HepG2 (cell line): ENCODE measurements around the gene SIRT7. TPM values are rescaled to one million over a fixed set of nuclear protein-coding genes. Genes with fewer than 3 reads are reported as not detected.
A peak's percentile ranks its signal among the peaks of the same experiment; 100 is the strongest.

Experiments
- ARHGAP35 ChIP-seq: sonication (generic); formaldehyde crosslinking; IDR thresholded peaks from 2 replicates; pipeline ENCODE4 v1.9.0; 2022; ENCODE audit warnings: mild to moderate bottlenecking, inconsistent platforms, moderate library complexity, missing genetic modification reagents, borderline replicate concordance
- FOSL2 ChIP-seq: sonication (generic); formaldehyde crosslinking; IDR thresholded peaks from 2 replicates; pipeline ENCODE4 v1.4.0; 2020; ENCODE audit warnings: missing genetic modification reagents
- JUND ChIP-seq: sonication (generic); formaldehyde crosslinking; IDR thresholded peaks from 2 replicates; pipeline ENCODE4 v1.8.0; 2022; ENCODE audit warnings: mild to moderate bottlenecking, missing genetic modification reagents
- MAFK ChIP-seq, 2 experiments: IDR thresholded peaks in 1 of 2; conservative IDR thresholded peaks in 1 of 2; 2 replicates each; pipeline ENCODE4 v1.6.1; 2011; ENCODE audit warnings: improper control_type of control experiment in 2 of 2, low read length in 2 of 2
- RBM22 ChIP-seq: fragments of 200-400 bp; formaldehyde crosslinking; optimal IDR thresholded peaks from 2 replicates; pipeline ENCODE3; 2017; ENCODE audit warnings: mild to moderate bottlenecking, low read length, moderate library complexity
- RCOR2 ChIP-seq: IDR thresholded peaks from 2 replicates; pipeline ENCODE4 v1.6.1; 2016; ENCODE audit warnings: missing biosample characterization, missing genetic modification reagents
- SNAI1 ChIP-seq: sonication (generic); formaldehyde crosslinking; IDR thresholded peaks from 2 replicates; pipeline ENCODE4 v1.5.0; 2020; ENCODE audit warnings: mild to moderate bottlenecking, missing genetic modification reagents, borderline replicate concordance
- SRF ChIP-seq: IDR thresholded peaks from 2 replicates; pipeline ENCODE4 v1.6.1; 2011; ENCODE audit warnings: mild to moderate bottlenecking, low read depth, low read length, moderate library complexity
- TBX2 ChIP-seq: sonication (generic); formaldehyde crosslinking; IDR thresholded peaks from 2 replicates; pipeline ENCODE4 v1.5.0; 2020; ENCODE audit warnings: missing genetic modification reagents, mild to moderate bottlenecking, borderline replicate concordance
- ZNF230 ChIP-seq: sonication (generic); formaldehyde crosslinking; IDR thresholded peaks from 2 replicates; pipeline ENCODE4 v1.4.0; 2020; ENCODE audit warnings: mild to moderate bottlenecking, missing genetic modification reagents
- ZNF326 ChIP-seq: sonication (generic); formaldehyde crosslinking; IDR thresholded peaks from 2 replicates; pipeline ENCODE4 v1.4.0; 2020; ENCODE audit warnings: missing genetic modification reagents, borderline replicate concordance
- ZNF333 ChIP-seq: sonication (generic); formaldehyde crosslinking; IDR thresholded peaks from 2 replicates; pipeline ENCODE4 v1.4.0; 2020; ENCODE audit warnings: mild to moderate bottlenecking, missing genetic modification reagents, borderline replicate concordance
- ZNF432 ChIP-seq: sonication (generic); formaldehyde crosslinking; IDR thresholded peaks from 2 replicates; pipeline ENCODE4 v1.5.0; 2020; ENCODE audit warnings: missing genetic modification reagents, mild to moderate bottlenecking, borderline replicate concordance
- ZNF550 ChIP-seq: sonication (generic); formaldehyde crosslinking; IDR thresholded peaks from 2 replicates; pipeline ENCODE4 v1.4.0; 2020; ENCODE audit warnings: mild to moderate bottlenecking, missing genetic modification reagents, borderline replicate concordance
- polyA plus RNA-seq, 8 experiments: library from polyadenylated mRNA; depleted of rRNA in 3 of 8; stranded (reverse) in 7 of 8; unstranded in 1 of 8; fragments of >200 nt; fragmentation: Illumina TruSeq in 4 of 8; extraction: Trizol in 4 of 8; gene quantifications; 2 replicates each; pipeline versions ENCODE4 v1.2.1 to v1.2.3, GENCODE V29; 2011 to 2016; ENCODE audit warnings: low read depth in 4 of 8, missing spikeins in 1 of 8, mixed read lengths in 1 of 8; ENCODE audit not compliant: insufficient read depth in 1 of 8
- total RNA-seq, 5 experiments: library from RNA; depleted of rRNA; stranded (reverse); fragments of >200 nt; fragmentation: Illumina TruSeq; extraction: Trizol; gene quantifications; 2 replicates each; pipeline ENCODE4 v1.2.3, GENCODE V29; 2016; ENCODE audit warnings: low read depth in 1 of 5
- TF ChIP-seq, protein P1 (sequence below): sonication (generic); formaldehyde crosslinking; IDR thresholded peaks from 2 replicates; pipeline ENCODE4 v1.5.1; 2020; ENCODE audit warnings: mild to moderate bottlenecking, missing genetic modification reagents, borderline replicate concordance
- TF ChIP-seq, protein P2 (sequence below): sonication (generic); formaldehyde crosslinking; IDR thresholded peaks from 2 replicates; pipeline ENCODE4 v1.4.0; 2020; ENCODE audit warnings: mild to moderate bottlenecking, missing genetic modification reagents
- TF ChIP-seq, protein P3 (sequence below): sonication (generic); formaldehyde crosslinking; IDR thresholded peaks from 2 replicates; pipeline ENCODE4 v1.5.1; 2020; ENCODE audit warnings: missing genetic modification reagents, mild to moderate bottlenecking, borderline replicate concordance
- TF ChIP-seq, protein P4 (sequence below): sonication (generic); formaldehyde crosslinking; IDR thresholded peaks from 2 replicates; pipeline ENCODE4 v1.5.1; 2020; ENCODE audit warnings: mild to moderate bottlenecking, missing genetic modification reagents, moderate library complexity

SIRT7 gene
- total and polyA plus RNA-seq, 2 of the 13 experiments (the other 11 are each of a cell fraction or from before 2014, with no cell fraction given) = 8.3 to 24.8 TPM

DNA sequence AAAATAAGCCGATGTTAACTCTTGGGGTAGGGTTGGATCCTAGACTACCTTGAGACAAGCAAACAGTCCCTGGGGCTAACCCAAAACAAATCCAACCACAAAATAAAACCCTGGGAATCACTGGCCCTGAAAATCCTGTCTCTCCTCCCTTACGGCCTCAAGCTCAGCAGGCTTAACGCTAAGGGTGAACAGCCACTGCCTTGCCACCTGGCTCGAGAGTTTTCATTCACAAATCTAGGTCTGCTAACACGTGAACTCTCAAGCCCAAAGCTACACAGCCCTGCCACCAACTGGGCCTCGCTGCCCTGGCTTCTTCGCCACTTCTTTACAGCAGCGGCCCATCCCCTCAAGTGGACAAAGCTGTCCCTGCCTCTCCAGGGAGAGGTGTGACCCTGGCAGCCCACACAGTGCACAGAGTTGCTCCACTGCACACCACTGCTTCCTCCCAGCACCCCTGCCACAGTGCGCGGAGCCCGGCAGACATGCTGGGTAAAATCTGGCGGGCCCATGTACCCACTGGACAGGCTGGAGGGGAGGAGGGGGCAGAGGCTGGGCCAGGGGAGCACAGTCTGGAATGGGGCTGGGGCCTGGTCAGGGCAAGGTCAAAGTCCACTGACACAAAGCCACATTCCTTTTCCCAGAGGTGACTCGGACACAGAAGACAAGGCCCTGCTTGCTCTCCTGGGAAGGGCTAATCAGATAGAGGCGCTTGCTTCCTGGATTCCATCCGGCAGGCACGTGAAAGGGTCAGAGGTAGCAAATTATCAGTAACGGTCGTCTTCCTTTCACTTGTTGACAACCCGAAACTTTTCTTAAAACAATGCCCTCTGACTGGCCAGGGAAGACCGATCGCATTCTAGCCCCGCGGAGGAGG lies 7.8 kb downstream of the SIRT7 start (continued):
- no peak for TF ChIP-seq MAFK (conservative IDR thresholded peaks at IDR 0.05 in 1 of 2, IDR thresholded peaks at IDR 0.05 in 1 of 2; ENCODE audit: low read length in 2 of 2)
- peak; percentile 54; the same call in 1 of the 2 replicates for TF ChIP-seq ZNF333 (CRISPR knock-in tag)
- TF ChIP-seq, protein P1, sequence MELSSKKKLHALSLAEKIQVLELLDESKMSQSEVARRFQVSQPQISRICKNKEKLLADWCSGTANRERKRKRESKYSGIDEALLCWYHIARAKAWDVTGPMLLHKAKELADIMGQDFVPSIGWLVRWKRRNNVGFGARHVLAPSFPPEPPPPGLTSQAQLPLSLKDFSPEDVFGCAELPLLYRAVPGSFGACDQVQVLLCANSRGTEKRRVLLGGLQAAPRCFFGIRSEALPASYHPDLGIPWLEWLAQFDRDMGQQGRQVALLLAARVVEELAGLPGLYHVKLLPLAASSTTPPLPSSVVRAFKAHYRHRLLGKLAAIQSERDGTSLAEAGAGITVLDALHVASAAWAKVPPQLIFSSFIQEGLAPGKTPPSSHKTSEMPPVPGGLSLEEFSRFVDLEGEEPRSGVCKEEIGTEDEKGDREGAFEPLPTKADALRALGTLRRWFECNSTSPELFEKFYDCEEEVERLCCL (CRISPR knock-in tag) = no peak
- TF ChIP-seq ZNF326 (CRISPR knock-in tag) = peak; percentile 30; the same call in 1 of the 2 replicates
- no peak for TF ChIP-seq ZNF432 (CRISPR knock-in tag)
- TF ChIP-seq ZNF230 = 0 out of 2 replicates have a peak, but pooled peaks have one; percentile 57
- TF ChIP-seq, protein P2, sequence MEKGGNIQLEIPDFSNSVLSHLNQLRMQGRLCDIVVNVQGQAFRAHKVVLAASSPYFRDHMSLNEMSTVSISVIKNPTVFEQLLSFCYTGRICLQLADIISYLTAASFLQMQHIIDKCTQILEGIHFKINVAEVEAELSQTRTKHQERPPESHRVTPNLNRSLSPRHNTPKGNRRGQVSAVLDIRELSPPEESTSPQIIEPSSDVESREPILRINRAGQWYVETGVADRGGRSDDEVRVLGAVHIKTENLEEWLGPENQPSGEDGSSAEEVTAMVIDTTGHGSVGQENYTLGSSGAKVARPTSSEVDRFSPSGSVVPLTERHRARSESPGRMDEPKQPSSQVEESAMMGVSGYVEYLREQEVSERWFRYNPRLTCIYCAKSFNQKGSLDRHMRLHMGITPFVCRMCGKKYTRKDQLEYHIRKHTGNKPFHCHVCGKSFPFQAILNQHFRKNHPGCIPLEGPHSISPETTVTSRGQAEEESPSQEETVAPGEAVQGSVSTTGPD (CRISPR knock-in tag) = peak; percentile 55; the same call in 1 of the 2 replicates
- no peak; the same call in 1 of the 2 replicates for TF ChIP-seq ZNF550
- peak; percentile 59 for TF ChIP-seq JUND
- peak; percentile 75 for TF ChIP-seq FOSL2 (CRISPR knock-in tag)
- TF ChIP-seq, protein P3, sequence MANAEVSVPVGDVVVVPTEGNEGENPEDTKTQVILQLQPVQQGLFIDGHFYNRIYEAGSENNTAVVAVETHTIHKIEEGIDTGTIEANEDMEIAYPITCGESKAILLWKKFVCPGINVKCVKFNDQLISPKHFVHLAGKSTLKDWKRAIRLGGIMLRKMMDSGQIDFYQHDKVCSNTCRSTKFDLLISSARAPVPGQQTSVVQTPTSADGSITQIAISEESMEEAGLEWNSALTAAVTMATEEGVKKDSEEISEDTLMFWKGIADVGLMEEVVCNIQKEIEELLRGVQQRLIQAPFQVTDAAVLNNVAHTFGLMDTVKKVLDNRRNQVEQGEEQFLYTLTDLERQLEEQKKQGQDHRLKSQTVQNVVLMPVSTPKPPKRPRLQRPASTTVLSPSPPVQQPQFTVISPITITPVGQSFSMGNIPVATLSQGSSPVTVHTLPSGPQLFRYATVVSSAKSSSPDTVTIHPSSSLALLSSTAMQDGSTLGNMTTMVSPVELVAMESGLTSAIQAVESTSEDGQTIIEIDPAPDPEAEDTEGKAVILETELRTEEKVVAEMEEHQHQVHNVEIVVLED (CRISPR knock-in tag) = peak; percentile 72; the same call in 1 of the 2 replicates
- peak; percentile 83 for TF ChIP-seq RBM22
- TF ChIP-seq TBX2 = peak; percentile 82
- no peak for TF ChIP-seq ARHGAP35 (CRISPR knock-in tag)
- no peak for TF ChIP-seq SRF
- peak; percentile 81; the same call in 1 of the 2 replicates for TF ChIP-seq RCOR2 (CRISPR knock-in tag)
- peak; percentile 76; the same call in 1 of the 2 replicates for TF ChIP-seq SNAI1
- TF ChIP-seq, protein P4, sequence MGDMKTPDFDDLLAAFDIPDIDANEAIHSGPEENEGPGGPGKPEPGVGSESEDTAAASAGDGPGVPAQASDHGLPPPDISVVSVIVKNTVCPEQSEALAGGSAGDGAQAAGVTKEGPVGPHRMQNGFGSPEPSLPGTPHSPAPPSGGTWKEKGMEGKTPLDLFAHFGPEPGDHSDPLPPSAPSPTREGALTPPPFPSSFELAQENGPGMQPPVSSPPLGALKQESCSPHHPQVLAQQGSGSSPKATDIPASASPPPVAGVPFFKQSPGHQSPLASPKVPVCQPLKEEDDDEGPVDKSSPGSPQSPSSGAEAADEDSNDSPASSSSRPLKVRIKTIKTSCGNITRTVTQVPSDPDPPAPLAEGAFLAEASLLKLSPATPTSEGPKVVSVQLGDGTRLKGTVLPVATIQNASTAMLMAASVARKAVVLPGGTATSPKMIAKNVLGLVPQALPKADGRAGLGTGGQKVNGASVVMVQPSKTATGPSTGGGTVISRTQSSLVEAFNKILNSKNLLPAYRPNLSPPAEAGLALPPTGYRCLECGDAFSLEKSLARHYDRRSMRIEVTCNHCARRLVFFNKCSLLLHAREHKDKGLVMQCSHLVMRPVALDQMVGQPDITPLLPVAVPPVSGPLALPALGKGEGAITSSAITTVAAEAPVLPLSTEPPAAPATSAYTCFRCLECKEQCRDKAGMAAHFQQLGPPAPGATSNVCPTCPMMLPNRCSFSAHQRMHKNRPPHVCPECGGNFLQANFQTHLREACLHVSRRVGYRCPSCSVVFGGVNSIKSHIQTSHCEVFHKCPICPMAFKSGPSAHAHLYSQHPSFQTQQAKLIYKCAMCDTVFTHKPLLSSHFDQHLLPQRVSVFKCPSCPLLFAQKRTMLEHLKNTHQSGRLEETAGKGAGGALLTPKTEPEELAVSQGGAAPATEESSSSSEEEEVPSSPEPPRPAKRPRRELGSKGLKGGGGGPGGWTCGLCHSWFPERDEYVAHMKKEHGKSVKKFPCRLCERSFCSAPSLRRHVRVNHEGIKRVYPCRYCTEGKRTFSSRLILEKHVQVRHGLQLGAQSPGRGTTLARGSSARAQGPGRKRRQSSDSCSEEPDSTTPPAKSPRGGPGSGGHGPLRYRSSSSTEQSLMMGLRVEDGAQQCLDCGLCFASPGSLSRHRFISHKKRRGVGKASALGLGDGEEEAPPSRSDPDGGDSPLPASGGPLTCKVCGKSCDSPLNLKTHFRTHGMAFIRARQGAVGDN (CRISPR knock-in tag) = peak; percentile 97
